Osteoblast (primary cell): ENCODE results near the gene TENM3. TPM values are rescaled to one million over a fixed set of nuclear protein-coding genes. Genes with fewer than 3 reads are reported as not detected.

ENCODE experiments used
- DNase-seq: peaks from one replicate; pipeline ENCODE4 v3.0.0; 2011; ENCODE audit warnings: low spot score, mixed read lengths; ENCODE audit not compliant: insufficient read length; ENCODE audit errors: missing footprints
- H2AFZ ChIP-seq: 2 replicates; pipeline ENCODE4 v1.6.0; 2011; ENCODE audit warnings: mild to moderate bottlenecking, low read length
- H3K27ac ChIP-seq: 2 replicates; pipeline ENCODE4 v1.5.1; 2011; ENCODE audit warnings: mild to moderate bottlenecking, low read depth, low read length, moderate library complexity
- H3K27me3 ChIP-seq: 2 replicates; pipeline ENCODE4 v1.6.0; 2012; ENCODE audit warnings: mild to moderate bottlenecking, control low read depth, inconsistent platforms, low read length, moderate library complexity; ENCODE audit not compliant: insufficient read depth
- H3K36me3 ChIP-seq: 2 replicates; pipeline ENCODE4 v1.5.1; 2011; ENCODE audit warnings: mild to moderate bottlenecking, low read length, control low read depth, moderate library complexity; ENCODE audit not compliant: insufficient read depth
- H3K4me1 ChIP-seq: 2 replicates; pipeline ENCODE4 v1.5.1; 2011; ENCODE audit warnings: mild to moderate bottlenecking, low read length, control low read depth, moderate library complexity; ENCODE audit not compliant: insufficient read depth
- H3K4me2 ChIP-seq: 2 replicates; pipeline ENCODE4 v1.6.0; 2011; ENCODE audit warnings: mild to moderate bottlenecking, low read length; ENCODE audit not compliant: insufficient read depth
- H3K4me3 ChIP-seq: fragments of 200-600 bp; sonication (generic); 3 replicates; pipeline ENCODE4 v1.5.1; 2012; ENCODE audit warnings: mild to moderate bottlenecking, low read length, inconsistent platforms; ENCODE audit not compliant: insufficient read depth
- H3K79me2 ChIP-seq: 2 replicates; pipeline ENCODE4 v1.6.0; 2012; ENCODE audit warnings: mild to moderate bottlenecking, low read length, control low read depth, inconsistent platforms; ENCODE audit not compliant: insufficient read depth
- H3K9me3 ChIP-seq: 2 replicates; pipeline ENCODE4 v1.5.1; 2011; ENCODE audit warnings: low read depth, low read length, control low read depth
- H4K20me1 ChIP-seq: 2 replicates; pipeline ENCODE4 v1.6.0; 2012; ENCODE audit warnings: mild to moderate bottlenecking, low read length, control low read depth; ENCODE audit not compliant: insufficient read depth
- total RNA-seq: library from RNA; depleted of rRNA; stranded (reverse); fragments of >200 nt; gene quantifications from 2 replicates; pipeline ENCODE4 v1.2.3, GENCODE V29; 2012
- TF ChIP-seq, protein P1 (sequence below): IDR thresholded peaks from 2 replicates; pipeline ENCODE4 v1.5.1; 2011; ENCODE audit warnings: mild to moderate bottlenecking, low read depth, low read length, moderate library complexity; ENCODE audit errors: extremely low read depth

Gene TENM3
- total RNA-seq, 1 donor, result 59.0 TPM

DNA sequence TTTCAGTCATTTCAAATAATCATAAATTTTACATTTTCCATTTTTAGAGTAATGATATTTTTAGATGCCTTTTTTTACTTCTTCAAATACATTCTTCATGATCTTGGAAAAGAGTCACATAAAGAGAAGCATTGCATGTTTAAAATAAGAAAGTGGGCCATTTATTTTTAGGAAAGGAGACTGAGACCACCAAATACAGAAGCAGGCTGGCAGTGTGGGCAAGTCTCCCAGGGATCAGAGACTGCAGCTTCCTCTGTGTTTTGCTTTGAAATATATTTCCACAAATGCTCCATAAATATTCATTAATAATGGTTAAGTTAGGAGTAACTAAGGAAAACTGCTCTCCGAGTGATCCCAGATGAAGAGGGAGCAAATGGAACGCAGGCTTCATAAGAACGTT, 397.3 kb downstream of the TENM3 start:
- no peaks in the 10 kb centered on the region for H3K27me3 ChIP-seq
- H3K4me1 ChIP-seq, result peaks cover 17% of the 10 kb centered on the region
- no peaks in the 10 kb centered on the region for H3K36me3 ChIP-seq
- TF ChIP-seq, protein P1, sequence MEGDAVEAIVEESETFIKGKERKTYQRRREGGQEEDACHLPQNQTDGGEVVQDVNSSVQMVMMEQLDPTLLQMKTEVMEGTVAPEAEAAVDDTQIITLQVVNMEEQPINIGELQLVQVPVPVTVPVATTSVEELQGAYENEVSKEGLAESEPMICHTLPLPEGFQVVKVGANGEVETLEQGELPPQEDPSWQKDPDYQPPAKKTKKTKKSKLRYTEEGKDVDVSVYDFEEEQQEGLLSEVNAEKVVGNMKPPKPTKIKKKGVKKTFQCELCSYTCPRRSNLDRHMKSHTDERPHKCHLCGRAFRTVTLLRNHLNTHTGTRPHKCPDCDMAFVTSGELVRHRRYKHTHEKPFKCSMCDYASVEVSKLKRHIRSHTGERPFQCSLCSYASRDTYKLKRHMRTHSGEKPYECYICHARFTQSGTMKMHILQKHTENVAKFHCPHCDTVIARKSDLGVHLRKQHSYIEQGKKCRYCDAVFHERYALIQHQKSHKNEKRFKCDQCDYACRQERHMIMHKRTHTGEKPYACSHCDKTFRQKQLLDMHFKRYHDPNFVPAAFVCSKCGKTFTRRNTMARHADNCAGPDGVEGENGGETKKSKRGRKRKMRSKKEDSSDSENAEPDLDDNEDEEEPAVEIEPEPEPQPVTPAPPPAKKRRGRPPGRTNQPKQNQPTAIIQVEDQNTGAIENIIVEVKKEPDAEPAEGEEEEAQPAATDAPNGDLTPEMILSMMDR, result no peak
- no peak overlapping the region for H2AFZ ChIP-seq
- no peak for DNase-seq
- H3K4me3 ChIP-seq, result no peak overlapping the region
- no peak overlapping the region for H3K4me2 ChIP-seq
- no peaks in the 10 kb centered on the region for H4K20me1 ChIP-seq
- peaks cover 1% of the 10 kb centered on the region for H3K9me3 ChIP-seq
- H3K79me2 ChIP-seq, result no peaks in the 10 kb centered on the region
- no peak overlapping the region for H3K27ac ChIP-seq

DNA sequence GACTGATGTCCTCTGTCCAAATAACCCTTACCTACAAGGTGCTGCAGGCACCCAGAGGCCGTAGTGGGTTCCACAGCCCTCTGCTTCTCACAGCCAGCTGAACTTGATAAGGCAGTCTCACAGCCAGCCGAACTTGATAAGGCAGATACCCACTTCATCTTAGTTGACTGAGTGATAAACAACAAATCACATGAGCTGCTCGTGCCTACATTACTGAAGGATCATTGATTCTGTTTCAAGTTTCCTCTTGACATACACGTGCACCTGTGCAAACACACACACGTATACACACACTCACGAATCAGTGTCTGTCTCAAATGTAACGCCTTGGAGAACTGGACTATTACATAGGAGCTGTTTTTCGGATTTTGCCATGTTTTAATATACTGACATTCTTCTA, 397.7 kb downstream of the TENM3 start:
- TF ChIP-seq, protein P1, result no peak
- Histone ChIP-seq H3K4me3 (no peak overlapping the region), H3K79me2 (no peaks in the 10 kb centered on the region), H3K4me2 (no peak overlapping the region), H3K9me3 (peaks cover 3% of the 10 kb centered on the region), H3K4me1 (peaks cover 17% of the 10 kb centered on the region), H3K36me3 (no peaks in the 10 kb centered on the region), H3K27ac (no peak overlapping the region), H2AFZ (no peak overlapping the region), H4K20me1 (no peaks in the 10 kb centered on the region), H3K27me3 (no peaks in the 10 kb centered on the region)
- DNase-seq, result no peak

DNA sequence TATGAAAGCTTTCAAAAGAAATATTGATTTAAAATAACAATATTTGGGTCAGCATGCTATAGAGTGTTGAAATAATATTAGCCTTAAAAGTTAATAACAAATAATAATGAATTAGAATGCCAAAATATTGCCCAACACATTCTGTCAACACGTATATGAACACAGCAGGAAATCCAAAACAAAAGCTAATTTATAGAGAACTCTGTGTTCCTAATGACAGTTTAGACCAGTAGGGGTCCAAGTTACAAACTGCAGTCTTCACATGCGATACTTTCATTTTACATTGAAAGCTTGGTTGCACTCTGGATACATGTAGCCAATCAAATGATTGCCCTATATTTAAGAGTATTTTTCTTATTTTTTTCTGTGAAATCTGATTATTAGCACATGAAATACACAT, 399.6 kb downstream of the TENM3 start:
- H3K79me2 ChIP-seq, result no peaks in the 10 kb centered on the region
- peak overlapping the region; percentile 88 for H3K27ac ChIP-seq
- peaks cover 17% of the 10 kb centered on the region for H3K4me1 ChIP-seq

DNA sequence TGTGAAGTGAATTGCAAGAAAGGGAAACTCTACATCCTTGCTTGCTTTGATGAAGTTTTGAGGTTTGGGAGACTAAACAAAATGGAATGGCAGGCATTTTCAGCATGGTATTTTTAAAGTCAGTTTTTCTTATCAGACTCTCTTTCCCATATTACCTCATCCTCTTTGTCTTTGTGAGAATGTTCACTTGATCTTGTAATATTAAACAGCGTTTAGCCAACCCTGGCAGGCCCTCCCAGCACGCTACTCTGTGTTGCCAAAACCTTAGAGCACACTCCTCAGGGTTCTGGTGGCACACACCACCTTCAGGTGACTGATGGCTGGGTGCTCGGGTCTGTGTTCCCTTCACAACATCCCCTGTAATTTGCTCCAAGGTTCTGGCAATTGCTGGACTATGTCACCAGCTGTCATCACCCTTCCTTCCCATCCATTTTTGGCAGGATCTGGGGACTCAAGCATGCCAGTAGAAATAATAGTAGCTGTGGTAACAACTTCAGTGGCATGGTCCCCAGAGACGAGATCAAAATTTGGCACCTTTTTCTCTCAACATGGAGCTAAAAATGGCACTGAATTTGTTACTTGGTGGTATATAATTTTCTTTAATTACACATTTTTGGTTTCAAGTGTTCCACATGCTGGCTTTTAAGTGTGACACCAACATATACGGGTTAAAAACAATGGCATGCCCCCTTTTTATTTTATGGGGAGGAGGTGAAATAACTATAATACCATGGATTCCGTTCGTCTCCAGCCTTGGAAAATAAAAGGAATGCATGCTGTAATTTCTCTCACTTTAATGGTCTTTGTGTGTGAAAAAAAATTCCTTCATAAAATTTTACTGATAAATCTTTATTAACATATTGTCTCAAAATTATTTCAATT, 400.8 kb downstream of the TENM3 start:
- Histone ChIP-seq H3K27me3 (no peaks in the 10 kb centered on the region), H3K4me3 (peak overlapping the region; percentile 8), H2AFZ (peak overlapping the region; percentile 38), H4K20me1 (no peaks in the 10 kb centered on the region), H3K4me1 (peaks cover 17% of the 10 kb centered on the region), H3K9me3 (peaks cover 3% of the 10 kb centered on the region), H3K36me3 (no peaks in the 10 kb centered on the region), H3K79me2 (no peaks in the 10 kb centered on the region), H3K4me2 (peak overlapping the region; percentile 64), H3K27ac (peak overlapping the region; percentile 88)
- TF ChIP-seq, protein P1, result no peak
- DNase-seq, result peak; percentile 39

More for the DNA sequence above, 399.6 kb downstream of the TENM3 start:
- no peak for DNase-seq
- H3K4me3 ChIP-seq, result no peak overlapping the region
- H3K27me3 ChIP-seq, result no peaks in the 10 kb centered on the region
- H3K4me2 ChIP-seq, result peak overlapping the region; percentile 64
- H3K36me3 ChIP-seq, result no peaks in the 10 kb centered on the region
- H2AFZ ChIP-seq, result no peak overlapping the region
- no peaks in the 10 kb centered on the region for H4K20me1 ChIP-seq
- TF ChIP-seq, protein P1, result peak; percentile 21
- H3K9me3 ChIP-seq, result peaks cover 3% of the 10 kb centered on the region
